ENCODE measurements around the gene GDPD2. TPM values are rescaled to one million over a fixed set of nuclear protein-coding genes. Genes with fewer than 3 reads are reported as not detected.

Gene GDPD2
- total RNA-seq, 2 experiments from 2014 or later, result not detected

GRCh38 chrX:70424801-70425200, 1.7 kb downstream of the GDPD2 start:
- H3K4me3 Mint-ChIP-seq, result no peak overlapping the region
- no peaks in the 10 kb centered on the region for H3K36me3 Mint-ChIP-seq (ENCODE audit: low read depth)
- CTCF ChIA-PET, result interaction anchor here (1.3 kb wide), 1 partner anchor 8 kb away, joined by 4 read pairs; no protein-coding TSS in a partner anchor
- H3K9me3 Mint-ChIP-seq, result no peaks in the 10 kb centered on the region
- TF ChIP-seq CTCF (IDR thresholded peaks at IDR 0.05), result no peak
- POLR2A ChIA-PET, result no interaction called here
- H3K27me3 Mint-ChIP-seq, result peaks cover 1% of the 10 kb centered on the region
- H3K27ac Mint-ChIP-seq, result no peak overlapping the region
- intact Hi-C loops (cut with micrococcal nuclease), result no loop called here
- H3K4me1 Mint-ChIP-seq (ENCODE audit: low read depth), result no peaks in the 10 kb centered on the region
- ATAC-seq (no peak), DNase-seq (no peak)

GRCh38 chrX:70426286-70427278, 3.5 kb downstream of the GDPD2 start:
- ATAC-seq (no peak), DNase-seq (no peak)
- CTCF ChIA-PET, result no interaction called here
- no peak for TF ChIP-seq CTCF (IDR thresholded peaks at IDR 0.05)
- Mint-ChIP-seq H3K36me3 (ENCODE audit: low read depth) (no peaks in the 10 kb centered on the region), H3K4me1 (ENCODE audit: low read depth) (no peaks in the 10 kb centered on the region), H3K4me3 (no peak overlapping the region), H3K9me3 (no peaks in the 10 kb centered on the region), H3K27me3 (peaks cover 1% of the 10 kb centered on the region), H3K27ac (no peak overlapping the region)
- POLR2A ChIA-PET, result no interaction called here
- intact Hi-C loops (cut with micrococcal nuclease), result no loop called here

GRCh38 chrX:70427365-70427764, 4.3 kb downstream of the GDPD2 start:
- no peak for DNase-seq
- H3K36me3 Mint-ChIP-seq (ENCODE audit: low read depth), result no peaks in the 10 kb centered on the region
- intact Hi-C loops (cut with micrococcal nuclease), result no loop called here
- peaks cover 1% of the 10 kb centered on the region for H3K27me3 Mint-ChIP-seq
- TF ChIP-seq CTCF (IDR thresholded peaks at IDR 0.05), result no peak
- no peaks in the 10 kb centered on the region for H3K9me3 Mint-ChIP-seq
- ChIA-PET CTCF (no interaction called here), POLR2A (no interaction called here)
- no peak overlapping the region for H3K4me3 Mint-ChIP-seq
- no peaks in the 10 kb centered on the region for H3K4me1 Mint-ChIP-seq (ENCODE audit: low read depth)
- no peak for ATAC-seq
- no peak overlapping the region for H3K27ac Mint-ChIP-seq

GRCh38 chrX:70429759-70430158, 6.6 kb downstream of the GDPD2 start:
- TF ChIP-seq CTCF (IDR thresholded peaks at IDR 0.05), result no peak
- no peak overlapping the region for H3K27ac Mint-ChIP-seq
- no peaks in the 10 kb centered on the region for H3K9me3 Mint-ChIP-seq
- ATAC-seq, result no peak
- no peak for DNase-seq
- no peaks in the 10 kb centered on the region for H3K27me3 Mint-ChIP-seq
- ChIA-PET POLR2A (interaction anchor here (0.6 kb wide), 1 partner anchor 23 kb away, joined by 3 read pairs; no protein-coding TSS in a partner anchor), CTCF (no interaction called here)
- H3K4me3 Mint-ChIP-seq, result no peak overlapping the region
- intact Hi-C loops (cut with micrococcal nuclease), result loop anchor here (10.0 kb wide), 1 partner anchor 295 kb away; the partner anchor contains the start of gene IGBP1
- no peaks in the 10 kb centered on the region for H3K36me3 Mint-ChIP-seq (ENCODE audit: low read depth)
- H3K4me1 Mint-ChIP-seq (ENCODE audit: low read depth), result peaks cover 8% of the 10 kb centered on the region
